ENCODE data around the gene LMTK2.

The LMTK2 gene

DNA sequence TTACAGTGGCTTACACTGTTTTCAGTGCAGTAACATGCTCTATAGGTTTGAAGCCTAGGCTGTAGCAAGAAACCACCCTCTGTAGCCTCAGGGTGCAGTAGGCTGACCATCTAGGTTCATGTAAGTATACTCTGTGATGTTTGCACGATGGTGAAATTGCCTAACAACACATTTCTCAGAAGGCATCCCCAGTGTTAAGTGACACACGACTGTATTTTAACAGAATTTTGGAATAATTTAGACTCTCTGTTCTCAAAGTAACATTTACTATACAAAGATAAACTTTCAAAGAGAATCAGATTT is 60.0 kb downstream of the LMTK2 start:
- no peak overlapping the region for H3K9ac ChIP-seq (ENCODE audit: low read depth, low read length)
- peaks cover 2% of the 10 kb centered on the region; the same call in 1 of the 2 replicates for H3K4me1 ChIP-seq (ENCODE audit: insufficient read depth, low read length)
- H3K36me3 ChIP-seq (ENCODE audit: insufficient read depth, low read length) = no peaks in the 10 kb centered on the region; the same call in 1 of the 2 replicates
- no peaks in the 10 kb centered on the region for H3K9me3 ChIP-seq (ENCODE audit: control insufficient read depth, insufficient read depth, low read length)

DNA sequence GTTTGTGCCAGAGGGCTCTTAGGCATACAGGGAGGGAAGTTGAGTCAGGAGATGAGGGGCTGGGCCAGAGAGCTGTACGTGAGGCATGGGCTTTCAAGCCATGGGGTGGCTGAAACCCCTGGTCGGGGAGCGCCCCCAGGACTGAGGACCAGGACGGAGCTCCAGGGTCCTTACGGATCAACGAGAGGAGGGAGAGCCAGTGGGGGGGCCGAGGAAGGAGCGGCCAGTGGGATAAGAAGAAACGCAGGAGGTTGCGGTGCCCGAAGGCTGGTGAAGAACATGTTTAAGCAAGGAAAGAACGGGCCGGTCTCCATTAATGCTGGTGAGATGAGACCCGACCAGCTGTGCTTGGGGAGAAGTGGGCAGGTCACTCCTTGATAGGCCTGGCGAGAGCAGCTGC is 61.0 kb downstream of the LMTK2 start:
- Histone ChIP-seq H3K9me3 (ENCODE audit: control insufficient read depth, insufficient read depth, low read length) (no peaks in the 10 kb centered on the region), H3K9ac (ENCODE audit: low read depth, low read length) (no peak overlapping the region), H3K4me1 (ENCODE audit: insufficient read depth, low read length) (peaks cover 2% of the 10 kb centered on the region; the same call in 1 of the 2 replicates), H3K36me3 (ENCODE audit: insufficient read depth, low read length) (no peaks in the 10 kb centered on the region; the same call in 1 of the 2 replicates)

DNA sequence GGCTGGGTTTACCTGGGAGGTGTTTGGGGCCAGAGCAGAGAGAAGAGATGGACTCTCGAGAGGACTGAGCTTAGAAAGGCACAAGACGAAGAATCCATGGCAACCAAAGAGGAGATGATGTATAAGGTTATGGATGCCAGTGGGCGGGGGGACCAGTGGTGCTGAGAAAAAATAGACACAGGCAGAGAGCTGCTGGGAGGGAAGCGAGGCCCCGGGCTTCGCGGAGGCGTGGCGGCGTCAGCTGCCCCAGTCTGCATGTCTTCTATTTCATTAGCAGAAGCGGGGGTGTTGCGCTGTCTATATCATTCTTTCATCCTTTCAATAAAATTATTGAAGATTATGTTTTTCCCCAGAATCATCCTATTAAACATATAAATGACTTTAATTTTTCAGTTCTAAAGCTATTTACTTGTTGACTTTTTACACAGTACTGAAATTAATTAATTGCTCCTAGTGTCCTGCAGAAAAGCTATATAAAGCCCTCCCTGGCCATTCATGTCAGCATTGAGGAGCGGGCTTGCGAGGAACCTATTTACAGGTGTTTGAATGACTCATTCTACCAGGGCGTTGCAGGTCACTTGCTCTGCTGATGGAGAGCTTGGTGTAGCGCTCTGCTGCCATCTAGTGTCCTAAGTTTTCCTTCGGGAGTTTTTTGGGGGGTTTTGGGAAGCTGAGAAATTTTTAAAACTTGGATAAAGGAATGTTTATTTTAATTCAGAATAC is 61.7 kb downstream of the LMTK2 start:
- Histone ChIP-seq H3K9ac (ENCODE audit: low read depth, low read length) (no peak overlapping the region), H3K36me3 (ENCODE audit: insufficient read depth, low read length) (no peaks in the 10 kb centered on the region; the same call in 1 of the 2 replicates), H3K9me3 (ENCODE audit: control insufficient read depth, insufficient read depth, low read length) (no peaks in the 10 kb centered on the region), H3K4me1 (ENCODE audit: insufficient read depth, low read length) (peaks cover 2% of the 10 kb centered on the region; the same call in 1 of the 2 replicates)

DNA sequence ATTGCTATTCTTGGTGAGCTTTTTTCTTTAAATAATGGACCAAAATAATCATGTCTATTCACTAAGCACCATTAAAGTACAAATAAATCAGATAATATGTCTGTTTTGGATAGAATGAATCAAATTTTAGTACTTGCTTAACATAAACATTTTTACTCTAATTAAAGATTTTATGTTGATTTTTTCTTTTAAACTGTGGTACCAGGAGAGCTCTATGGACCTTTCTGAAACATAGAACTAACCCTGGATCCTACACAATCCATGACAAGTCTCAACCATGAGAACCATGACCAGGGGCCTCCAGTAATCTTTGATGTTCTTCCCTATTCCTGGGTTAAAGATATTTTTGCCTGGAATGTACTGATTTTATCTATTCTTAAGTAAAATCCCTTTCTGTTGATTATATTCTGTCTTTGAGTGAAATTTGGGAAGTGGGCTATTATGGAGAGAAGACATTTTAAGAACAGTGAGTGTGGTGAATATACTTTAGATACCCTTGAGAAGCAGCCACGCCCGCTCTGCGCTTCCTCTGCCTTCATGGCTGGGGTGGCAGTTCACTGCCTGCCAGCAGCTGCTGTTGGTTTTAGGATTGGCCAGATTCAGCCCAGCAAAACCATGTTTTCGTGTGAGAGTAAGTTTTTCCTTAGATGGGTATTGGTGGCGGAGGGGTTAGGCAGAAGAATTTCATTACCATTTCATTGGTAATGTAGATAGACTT is 62.4 kb downstream of the LMTK2 start:
- no peaks in the 10 kb centered on the region; the same call in 1 of the 2 replicates for H3K36me3 ChIP-seq (ENCODE audit: insufficient read depth, low read length)
- no peaks in the 10 kb centered on the region for H3K9me3 ChIP-seq (ENCODE audit: control insufficient read depth, insufficient read depth, low read length)
- H3K9ac ChIP-seq (ENCODE audit: low read depth, low read length) = no peak overlapping the region
- H3K4me1 ChIP-seq (ENCODE audit: insufficient read depth, low read length) = peaks cover 2% of the 10 kb centered on the region; the same call in 1 of the 2 replicates

DNA sequence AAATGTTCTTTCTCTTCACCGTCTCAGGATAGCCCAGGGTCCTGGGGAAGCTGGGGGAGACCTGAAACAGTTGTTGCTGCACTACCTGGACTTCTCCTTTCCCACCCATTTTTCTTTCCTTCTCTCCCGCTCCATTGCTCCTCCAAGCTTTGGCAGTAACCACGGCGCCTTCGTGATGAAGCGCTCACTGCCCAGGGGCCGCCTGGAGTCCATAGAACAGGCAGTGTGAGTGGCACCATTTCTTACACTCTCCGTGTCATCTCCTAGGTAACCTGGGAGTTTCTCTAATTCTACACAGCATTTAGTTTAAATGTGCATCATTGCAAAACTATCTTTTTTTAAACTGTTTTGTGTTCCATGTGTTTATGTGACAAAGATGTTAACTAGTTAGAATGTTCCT is 64.3 kb downstream of the LMTK2 start:
- no peaks in the 10 kb centered on the region for H3K9me3 ChIP-seq (ENCODE audit: control insufficient read depth, insufficient read depth, low read length)
- no peak overlapping the region for H3K9ac ChIP-seq (ENCODE audit: low read depth, low read length)
- no peaks in the 10 kb centered on the region; the same call in 1 of the 2 replicates for H3K36me3 ChIP-seq (ENCODE audit: insufficient read depth, low read length)
- peaks cover 2% of the 10 kb centered on the region; the same call in 1 of the 2 replicates for H3K4me1 ChIP-seq (ENCODE audit: insufficient read depth, low read length)

DNA sequence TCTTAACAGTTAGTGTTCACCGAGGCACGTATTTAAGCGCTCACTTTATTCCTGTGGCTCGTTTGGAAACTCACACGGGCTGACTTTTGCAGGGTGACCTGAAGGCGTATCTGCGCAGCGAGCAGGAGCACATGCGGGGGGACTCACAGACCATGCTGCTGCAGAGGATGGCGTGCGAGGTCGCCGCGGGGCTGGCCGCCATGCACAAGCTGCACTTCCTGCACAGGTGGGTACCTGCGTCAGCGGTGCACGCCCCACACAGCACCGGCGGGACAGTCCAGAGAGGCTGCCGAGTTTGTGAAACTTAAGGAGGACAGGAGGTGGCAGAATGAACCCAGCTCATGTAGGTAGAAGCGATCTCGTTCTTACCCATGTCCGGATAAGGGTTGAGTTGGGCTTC is 64.8 kb downstream of the LMTK2 start:
- Histone ChIP-seq H3K36me3 (ENCODE audit: insufficient read depth, low read length) (no peaks in the 10 kb centered on the region; the same call in 1 of the 2 replicates), H3K9ac (ENCODE audit: low read depth, low read length) (no peak overlapping the region), H3K4me1 (ENCODE audit: insufficient read depth, low read length) (peaks cover 2% of the 10 kb centered on the region; the same call in 1 of the 2 replicates), H3K9me3 (ENCODE audit: control insufficient read depth, insufficient read depth, low read length) (no peaks in the 10 kb centered on the region)

DNA sequence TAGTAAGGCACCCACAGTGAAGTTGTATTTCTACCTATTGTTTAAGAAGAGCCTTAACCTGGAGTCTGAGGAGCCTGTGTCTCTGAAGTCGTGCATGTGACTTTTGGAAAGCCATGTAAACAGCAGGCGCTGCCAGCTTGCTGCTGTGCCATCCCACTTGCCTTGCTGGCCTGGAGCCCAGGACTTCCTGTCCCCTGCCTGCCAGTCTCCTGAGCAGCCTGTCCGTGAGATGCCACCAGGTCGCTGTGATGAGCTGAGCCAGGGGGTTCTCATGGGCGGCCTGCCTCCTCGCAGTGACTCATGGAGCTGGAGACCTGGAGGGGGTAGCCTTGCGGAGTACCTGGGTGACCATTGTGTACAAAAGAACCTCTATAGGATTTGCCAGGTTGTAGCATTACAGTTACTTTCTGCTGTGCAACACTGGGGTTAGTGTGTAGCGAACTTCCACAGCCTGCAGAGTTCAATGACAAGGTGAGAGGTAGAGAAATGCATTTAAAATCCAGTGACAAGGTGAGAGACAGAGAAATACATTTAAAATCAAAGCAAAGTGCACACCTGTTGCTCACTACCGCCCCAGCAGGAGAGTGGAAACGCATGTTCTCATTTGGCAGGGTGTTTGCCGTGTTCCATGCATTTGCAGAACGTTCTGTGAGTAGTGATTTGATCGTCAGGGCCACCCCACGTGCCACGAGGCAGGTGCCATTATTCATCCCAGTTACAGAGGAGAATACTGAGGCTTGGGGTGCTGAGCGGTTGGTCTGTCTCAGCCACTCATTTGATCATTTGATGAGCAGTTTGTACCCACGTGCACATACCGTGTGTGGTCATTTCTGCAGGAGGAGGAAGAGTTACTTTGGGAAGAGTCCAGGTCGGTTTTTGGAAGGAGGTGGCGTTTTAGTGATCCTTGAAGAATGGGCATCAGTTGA is 67.9 kb downstream of the LMTK2 start:
- H3K9ac ChIP-seq (ENCODE audit: low read depth, low read length) = no peak overlapping the region
- H3K4me1 ChIP-seq (ENCODE audit: insufficient read depth, low read length) = peaks cover 7% of the 10 kb centered on the region
- H3K9me3 ChIP-seq (ENCODE audit: control insufficient read depth, insufficient read depth, low read length) = no peaks in the 10 kb centered on the region
- H3K36me3 ChIP-seq (ENCODE audit: insufficient read depth, low read length) = peaks cover 3% of the 10 kb centered on the region

DNA sequence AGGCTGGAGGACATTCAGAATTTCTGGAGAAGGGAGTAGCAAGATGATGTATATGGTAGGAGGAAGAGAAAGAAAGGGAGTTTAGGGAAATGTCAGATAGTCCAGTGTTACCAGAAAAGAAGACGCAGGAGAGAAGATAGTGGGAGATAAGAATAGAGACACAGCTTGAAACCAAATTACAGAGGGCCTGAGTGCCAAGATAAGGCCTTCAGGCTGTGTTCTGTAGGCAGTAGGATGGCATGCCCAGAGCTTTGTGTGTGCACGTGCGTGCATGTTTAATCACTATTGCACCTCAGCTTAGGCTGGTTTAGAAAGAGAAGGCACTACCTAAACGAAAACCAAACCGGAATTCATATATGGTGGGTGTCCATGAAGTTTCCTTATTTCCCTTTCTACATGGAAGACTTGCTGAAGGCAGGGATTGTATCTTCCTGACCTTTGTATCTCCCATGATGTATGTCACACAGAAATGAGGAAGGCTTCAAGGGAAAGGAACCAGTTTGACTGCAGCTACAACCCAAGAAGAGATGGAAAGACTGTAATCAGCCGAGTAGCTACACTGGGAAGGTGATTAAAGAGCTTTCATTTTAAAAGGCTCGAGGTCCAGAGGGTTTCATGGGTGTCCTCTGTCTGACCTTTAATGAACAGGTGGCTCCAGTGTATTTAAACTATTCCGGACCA is 68.7 kb downstream of the LMTK2 start:
- Histone ChIP-seq H3K9me3 (ENCODE audit: control insufficient read depth, insufficient read depth, low read length) (no peaks in the 10 kb centered on the region), H3K4me1 (ENCODE audit: insufficient read depth, low read length) (peaks cover 5% of the 10 kb centered on the region), H3K36me3 (ENCODE audit: insufficient read depth, low read length) (peaks cover 3% of the 10 kb centered on the region), H3K9ac (ENCODE audit: low read depth, low read length) (no peak overlapping the region)

DNA sequence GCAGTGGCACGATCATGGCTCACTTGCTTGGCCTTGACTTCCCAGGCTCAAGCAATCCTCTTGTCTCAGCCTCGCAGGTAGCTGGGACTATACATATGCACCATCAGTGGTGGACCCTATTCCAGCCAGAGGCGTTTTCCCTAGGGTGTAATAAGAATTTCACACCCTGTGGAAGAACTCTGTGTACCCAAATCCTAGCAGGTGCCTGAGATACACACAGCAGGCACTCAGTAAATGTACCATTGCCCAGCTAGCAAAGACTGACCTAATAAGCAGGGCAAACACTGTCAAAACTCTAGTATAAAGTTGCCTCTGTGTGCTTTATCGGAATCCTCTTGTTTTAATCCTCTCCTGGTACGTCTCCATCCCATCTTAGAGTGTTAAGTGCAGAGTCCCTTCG is 70.9 kb downstream of the LMTK2 start:
- peaks cover 9% of the 10 kb centered on the region for H3K4me1 ChIP-seq (ENCODE audit: insufficient read depth, low read length)
- no peaks in the 10 kb centered on the region for H3K9me3 ChIP-seq (ENCODE audit: control insufficient read depth, insufficient read depth, low read length)
- H3K9ac ChIP-seq (ENCODE audit: low read depth, low read length) = no peak overlapping the region
- H3K36me3 ChIP-seq (ENCODE audit: insufficient read depth, low read length) = peaks cover 3% of the 10 kb centered on the region; the same call in 1 of the 2 replicates

DNA sequence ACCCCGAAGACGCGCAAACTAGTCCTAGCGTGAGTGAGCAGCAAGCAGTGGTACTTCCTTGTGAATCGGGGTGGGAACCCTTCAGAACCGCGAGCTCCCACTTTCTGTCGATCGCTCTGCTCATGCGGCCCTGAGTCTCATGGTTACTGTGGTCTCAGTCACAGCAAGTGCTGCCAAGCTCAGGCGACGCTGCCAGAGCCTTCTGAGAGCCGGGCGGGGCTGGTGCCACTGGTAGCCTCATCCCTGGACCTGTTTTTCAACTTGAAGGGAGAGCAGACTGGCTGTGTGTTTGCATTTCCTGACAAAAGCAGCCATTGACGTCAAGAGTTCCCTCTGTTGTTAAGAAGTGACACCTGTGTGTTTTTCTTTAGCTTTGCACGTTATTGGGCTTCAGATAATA is 71.7 kb downstream of the LMTK2 start:
- Histone ChIP-seq H3K36me3 (ENCODE audit: insufficient read depth, low read length) (peaks cover 3% of the 10 kb centered on the region; the same call in 1 of the 2 replicates), H3K4me1 (ENCODE audit: insufficient read depth, low read length) (peaks cover 14% of the 10 kb centered on the region), H3K9me3 (ENCODE audit: control insufficient read depth, insufficient read depth, low read length) (no peaks in the 10 kb centered on the region), H3K9ac (ENCODE audit: low read depth, low read length) (no peak overlapping the region)

DNA sequence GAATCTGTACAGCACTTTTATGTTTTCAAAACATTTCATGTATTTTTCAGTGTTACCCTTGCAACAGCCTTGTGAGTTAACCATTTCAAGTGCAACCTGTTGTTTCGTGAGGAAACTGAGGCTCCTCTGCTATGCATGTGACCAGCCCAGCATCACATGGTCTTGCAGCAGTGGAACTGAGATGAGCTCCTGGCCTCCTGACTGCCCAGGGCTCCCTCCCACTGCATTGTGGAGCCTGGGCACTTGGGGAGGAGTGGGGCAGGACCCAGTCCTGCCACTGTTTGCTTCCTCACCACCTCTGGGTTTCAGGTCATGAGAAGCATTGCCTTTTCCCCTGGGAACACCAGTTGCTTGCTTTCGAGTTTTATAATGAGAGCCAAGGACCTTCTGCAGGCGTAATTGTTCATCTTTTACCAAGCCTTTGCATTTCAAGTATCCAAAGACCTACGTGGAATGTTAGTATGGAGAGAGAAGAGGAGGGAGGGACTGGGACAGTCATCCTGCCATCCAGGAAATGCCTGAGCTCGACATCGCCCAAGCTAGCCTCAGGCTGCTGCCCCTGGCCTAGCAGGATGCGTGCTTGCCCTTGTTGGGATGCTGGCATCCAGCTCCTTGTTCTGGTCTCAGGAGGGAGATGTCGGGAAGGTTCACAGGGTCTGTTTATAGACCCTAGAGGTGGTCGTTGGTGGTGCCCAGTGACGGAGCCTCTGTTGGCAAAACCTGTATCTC is 72.3 kb downstream of the LMTK2 start:
- Histone ChIP-seq H3K9me3 (ENCODE audit: control insufficient read depth, insufficient read depth, low read length) (no peaks in the 10 kb centered on the region), H3K9ac (ENCODE audit: low read depth, low read length) (no peak overlapping the region), H3K36me3 (ENCODE audit: insufficient read depth, low read length) (peaks cover 3% of the 10 kb centered on the region; the same call in 1 of the 2 replicates), H3K4me1 (ENCODE audit: insufficient read depth, low read length) (peaks cover 14% of the 10 kb centered on the region)

DNA sequence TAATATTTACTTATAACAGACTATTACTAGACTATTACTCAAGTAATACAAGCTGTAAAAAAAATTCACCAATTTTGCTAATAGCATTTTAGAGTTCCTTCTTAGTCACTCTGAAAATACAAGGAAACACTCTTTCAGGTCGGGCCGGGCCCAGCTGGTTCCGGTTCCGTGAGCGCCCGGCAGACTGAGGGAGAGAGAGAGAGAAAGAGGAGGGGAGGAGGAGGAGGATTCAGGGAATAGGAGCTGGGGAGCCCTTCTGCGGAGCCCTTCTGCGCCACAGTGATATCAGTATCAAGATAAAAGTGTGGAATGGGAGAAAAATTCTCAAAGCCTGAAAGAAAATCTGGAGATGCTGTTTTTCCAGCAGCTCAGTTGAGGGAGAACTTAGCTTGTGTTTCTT is 74.1 kb downstream of the LMTK2 start:
- Histone ChIP-seq H3K9me3 (ENCODE audit: control insufficient read depth, insufficient read depth, low read length) (no peaks in the 10 kb centered on the region), H3K9ac (ENCODE audit: low read depth, low read length) (no peak overlapping the region), H3K4me1 (ENCODE audit: insufficient read depth, low read length) (peaks cover 14% of the 10 kb centered on the region), H3K36me3 (ENCODE audit: insufficient read depth, low read length) (peaks cover 3% of the 10 kb centered on the region; the same call in 1 of the 2 replicates)

DNA sequence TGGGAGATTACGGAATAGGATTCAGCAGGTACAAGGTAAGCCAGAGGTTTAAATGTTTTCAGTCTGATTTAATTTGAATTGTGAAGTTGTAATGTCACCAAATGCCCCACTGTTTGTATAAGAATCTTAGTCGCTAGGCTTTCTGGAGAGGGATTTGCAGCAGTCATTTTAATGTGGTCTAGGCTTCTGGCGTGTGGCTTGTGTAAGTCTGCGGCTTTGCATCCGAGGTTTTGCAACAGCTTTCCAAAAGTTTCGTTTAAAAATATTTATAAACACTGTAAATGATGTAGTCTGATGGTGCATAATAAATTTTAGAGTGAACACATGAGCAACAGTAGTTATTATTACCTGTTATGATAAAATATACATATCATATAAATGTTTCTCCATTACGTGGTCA is 78.4 kb downstream of the LMTK2 start:
- H3K36me3 ChIP-seq (ENCODE audit: insufficient read depth, low read length) = no peaks in the 10 kb centered on the region
- H3K4me1 ChIP-seq (ENCODE audit: insufficient read depth, low read length) = peaks cover 9% of the 10 kb centered on the region; the same call in 1 of the 2 replicates
- H3K9ac ChIP-seq (ENCODE audit: low read depth, low read length) = no peak overlapping the region
- H3K9me3 ChIP-seq (ENCODE audit: control insufficient read depth, insufficient read depth, low read length) = no peaks in the 10 kb centered on the region
